Measurements from ENCODE around the gene CCDC188. TPM values are rescaled to one million over a fixed set of nuclear protein-coding genes. Genes with fewer than 3 reads are reported as not detected.
A peak's percentile ranks its signal among the peaks of the same experiment; 100 is the strongest.

The CCDC188 gene
- total and polyA plus RNA-seq, 9 of the 15 experiments (the other 6 are each of a cell fraction or from before 2014, with no cell fraction given), result not detected

- TF ChIP-seq, protein P1, sequence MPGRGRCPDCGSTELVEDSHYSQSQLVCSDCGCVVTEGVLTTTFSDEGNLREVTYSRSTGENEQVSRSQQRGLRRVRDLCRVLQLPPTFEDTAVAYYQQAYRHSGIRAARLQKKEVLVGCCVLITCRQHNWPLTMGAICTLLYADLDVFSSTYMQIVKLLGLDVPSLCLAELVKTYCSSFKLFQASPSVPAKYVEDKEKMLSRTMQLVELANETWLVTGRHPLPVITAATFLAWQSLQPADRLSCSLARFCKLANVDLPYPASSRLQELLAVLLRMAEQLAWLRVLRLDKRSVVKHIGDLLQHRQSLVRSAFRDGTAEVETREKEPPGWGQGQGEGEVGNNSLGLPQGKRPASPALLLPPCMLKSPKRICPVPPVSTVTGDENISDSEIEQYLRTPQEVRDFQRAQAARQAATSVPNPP (IDR thresholded peaks at IDR 0.05; ENCODE audit: borderline replicate concordance, insufficient read depth, insufficient read length), result no peak
- TF ChIP-seq ZKSCAN1 (IDR thresholded peaks at IDR 0.05; ENCODE audit: low read depth, low read length) (peak; percentile 99), TFE3 (CRISPR knock-in tag; IDR thresholded peaks at IDR 0.05) (peak; percentile 1; the same call in 1 of the 2 replicates), HDAC6 (IDR thresholded peaks at IDR 0.05; ENCODE audit: low read depth, low read length) (peak; percentile 80), CREBBP (IDR thresholded peaks at IDR 0.05; ENCODE audit: low read depth, low read length) (no peak), IRF2 (CRISPR knock-in tag; IDR thresholded peaks at IDR 0.05) (no peak), THRA (IDR thresholded peaks at IDR 0.05) (no peak), FOXP4 (CRISPR knock-in tag; IDR thresholded peaks at IDR 0.05; ENCODE audit: borderline replicate concordance) (no peak), TEAD4 (IDR thresholded peaks at IDR 0.05; ENCODE audit: low read length) (peak; percentile 78), TEAD4 (CRISPR knock-in tag; IDR thresholded peaks at IDR 0.05; ENCODE audit: borderline replicate concordance) (no peak), CXXC5 (CRISPR knock-in tag; IDR thresholded peaks at IDR 0.05) (peak; percentile 100), ATF1 (CRISPR knock-in tag; IDR thresholded peaks at IDR 0.05) (no peak), ATF1 (tag; IDR thresholded peaks at IDR 0.05) (peak; percentile 100), CBX3 (IDR thresholded peaks at IDR 0.05; ENCODE audit: borderline replicate concordance in 1 of 2, low read length in 2 of 2) (peak in 1 of 2 experiments; percentile 94; a peak in 2 of 3 replicates), ZNF165 (CRISPR knock-in tag; IDR thresholded peaks at IDR 0.05; ENCODE audit: borderline replicate concordance) (no peak), NR0B1 (IDR thresholded peaks at IDR 0.05; ENCODE audit: partially characterized antibody) (no peak)
- TF ChIP-seq, protein P2, sequence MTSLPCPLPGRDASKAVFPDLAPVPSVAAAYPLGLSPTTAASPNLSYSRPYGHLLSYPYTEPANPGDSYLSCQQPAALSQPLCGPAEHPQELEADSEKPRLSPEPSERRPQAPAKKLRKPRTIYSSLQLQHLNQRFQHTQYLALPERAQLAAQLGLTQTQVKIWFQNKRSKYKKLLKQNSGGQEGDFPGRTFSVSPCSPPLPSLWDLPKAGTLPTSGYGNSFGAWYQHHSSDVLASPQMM (CRISPR knock-in tag; IDR thresholded peaks at IDR 0.05), result no peak
- TF ChIP-seq, protein P3, sequence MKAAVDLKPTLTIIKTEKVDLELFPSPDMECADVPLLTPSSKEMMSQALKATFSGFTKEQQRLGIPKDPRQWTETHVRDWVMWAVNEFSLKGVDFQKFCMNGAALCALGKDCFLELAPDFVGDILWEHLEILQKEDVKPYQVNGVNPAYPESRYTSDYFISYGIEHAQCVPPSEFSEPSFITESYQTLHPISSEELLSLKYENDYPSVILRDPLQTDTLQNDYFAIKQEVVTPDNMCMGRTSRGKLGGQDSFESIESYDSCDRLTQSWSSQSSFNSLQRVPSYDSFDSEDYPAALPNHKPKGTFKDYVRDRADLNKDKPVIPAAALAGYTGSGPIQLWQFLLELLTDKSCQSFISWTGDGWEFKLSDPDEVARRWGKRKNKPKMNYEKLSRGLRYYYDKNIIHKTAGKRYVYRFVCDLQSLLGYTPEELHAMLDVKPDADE (conservative IDR thresholded peaks at IDR 0.05; ENCODE audit: control insufficient read depth, low read depth, low read length), result no peak
These were observed 33.8 kb downstream of the CCDC188 start, which contains the start of gene TRMT2A (continued) for GRCh38 chr22:20116951-20117632.
